Measurements from ENCODE around the gene CDC73.

- TF ChIP-seq CTCF (IDR thresholded peaks at IDR 0.05) (no peak), POLR2A (IDR thresholded peaks at IDR 0.05) (no peak), EP300 (IDR thresholded peaks at IDR 0.05; ENCODE audit: low read depth) (no peak), POLR2AphosphoS5 (IDR thresholded peaks at IDR 0.05) (no peak)
Measured at GRCh38 chr1:193123751-193124150, 1.9 kb downstream of the CDC73 start.

Measured in transverse colon (tissue), 4 donors.